Adipocyte (in vitro differentiated cells): ENCODE results near the gene SLIT3.

Experiments
- DNase-seq: peaks from one replicate; pipeline ENCODE4 v3.0.0-alpha.2; 2015; ENCODE audit warnings: low read depth
- H3K27me3 ChIP-seq: replicated peaks from 2 replicates; pipeline ENCODE4 v1.7.0; 2013; ENCODE audit warnings: mild to moderate bottlenecking, low read length, moderate library complexity; ENCODE audit not compliant: control insufficient read depth, insufficient read depth
- H3K36me3 ChIP-seq: 2 replicates; pipeline ENCODE4 v1.7.0; 2013; ENCODE audit warnings: low read length, mild to moderate bottlenecking, moderate library complexity; ENCODE audit not compliant: control insufficient read depth, insufficient read depth, severe bottlenecking
- H3K4me1 ChIP-seq: 2 replicates; pipeline ENCODE4 v1.7.0; 2013; ENCODE audit warnings: mild to moderate bottlenecking, low read length, moderate library complexity; ENCODE audit not compliant: control insufficient read depth, insufficient read depth
- H3K4me3 ChIP-seq: 2 replicates; pipeline ENCODE4 v1.7.0; 2013; ENCODE audit warnings: mild to moderate bottlenecking, low read length, moderate library complexity
- H3K9ac ChIP-seq: 2 replicates; pipeline ENCODE4 v1.7.0; 2013; ENCODE audit warnings: mild to moderate bottlenecking, low read length, moderate library complexity
- H3K9me3 ChIP-seq: 2 replicates; pipeline ENCODE4 v1.7.0; 2013; ENCODE audit warnings: mild to moderate bottlenecking, low read length, moderate library complexity; ENCODE audit not compliant: control insufficient read depth

The SLIT3 gene

GRCh38 chr5:169328401-169328800, 27.5 kb upstream of the SLIT3 start:
- Histone ChIP-seq H3K4me1 (peaks cover 7% of the 10 kb centered on the region), H3K9me3 (no peaks in the 10 kb centered on the region), H3K36me3 (no peaks in the 10 kb centered on the region), H3K4me3 (no peak overlapping the region), H3K27me3 (no peaks in the 10 kb centered on the region), H3K9ac (no peak overlapping the region)
- no peak for DNase-seq

DNA sequence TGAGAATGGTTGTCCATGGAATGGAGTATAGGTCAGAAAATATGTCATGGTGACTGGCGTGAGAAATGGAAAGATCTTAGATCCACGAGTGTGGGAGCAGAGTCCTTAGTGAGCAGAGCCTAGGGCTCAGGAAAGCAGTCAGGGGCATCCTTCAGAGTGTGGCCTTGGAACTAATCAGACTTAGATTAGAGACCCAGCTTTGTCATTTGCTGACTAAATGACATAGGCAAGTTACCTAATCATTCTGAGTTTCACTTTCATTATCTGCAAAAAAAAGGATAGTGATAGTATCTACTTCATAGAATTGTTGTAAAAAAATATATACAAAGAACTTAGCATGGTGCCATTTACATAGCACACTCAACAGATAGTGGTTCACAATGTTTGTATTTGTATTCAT, 24.3 kb upstream of the SLIT3 start:
- H3K27me3 ChIP-seq = no peaks in the 10 kb centered on the region
- H3K36me3 ChIP-seq = no peaks in the 10 kb centered on the region
- no peaks in the 10 kb centered on the region for H3K4me1 ChIP-seq
- no peaks in the 10 kb centered on the region for H3K9me3 ChIP-seq
- no peak overlapping the region for H3K4me3 ChIP-seq
- H3K9ac ChIP-seq = no peak overlapping the region
- peak; percentile 15 for DNase-seq

GRCh38 chr5:169318556-169318955, 17.6 kb upstream of the SLIT3 start:
- Histone ChIP-seq H3K4me3 (no peak overlapping the region), H3K27me3 (no peaks in the 10 kb centered on the region), H3K9ac (no peak overlapping the region), H3K9me3 (no peaks in the 10 kb centered on the region), H3K36me3 (no peaks in the 10 kb centered on the region), H3K4me1 (no peaks in the 10 kb centered on the region)
- no peak for DNase-seq

DNA sequence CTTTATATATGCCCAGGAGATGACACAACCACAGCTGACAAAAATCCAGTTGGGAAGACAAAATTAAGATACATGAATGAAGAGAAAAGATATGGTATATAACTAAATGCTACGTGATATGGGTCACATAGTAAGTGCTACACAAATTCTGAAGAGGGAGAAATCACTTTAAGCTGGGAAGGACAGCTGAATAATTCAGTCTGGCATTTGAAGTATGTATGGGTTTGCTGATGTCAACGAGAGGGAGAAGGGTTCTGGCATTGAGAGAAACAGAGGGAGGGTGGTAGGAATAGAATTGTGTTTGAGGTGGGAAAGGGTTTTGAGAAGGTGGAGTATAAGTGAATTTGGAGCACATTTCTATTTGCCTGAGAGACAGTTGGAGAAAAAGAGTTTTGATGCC, 6.7 kb upstream of the SLIT3 start:
- Histone ChIP-seq H3K4me1 (peaks cover 6% of the 10 kb centered on the region), H3K36me3 (no peaks in the 10 kb centered on the region), H3K4me3 (no peak overlapping the region), H3K9me3 (no peaks in the 10 kb centered on the region), H3K27me3 (no peaks in the 10 kb centered on the region), H3K9ac (no peak overlapping the region)
- DNase-seq = peak; percentile 37

GRCh38 chr5:169305366-169305765, 4.4 kb upstream of the SLIT3 start:
- Histone ChIP-seq H3K9me3 (no peaks in the 10 kb centered on the region), H3K4me1 (peaks cover 21% of the 10 kb centered on the region), H3K9ac (no peak overlapping the region), H3K27me3 (no peaks in the 10 kb centered on the region), H3K4me3 (no peak overlapping the region), H3K36me3 (no peaks in the 10 kb centered on the region)
- DNase-seq = no peak

GRCh38 chr5:169304175-169304574, 3.2 kb upstream of the SLIT3 start:
- peaks cover 21% of the 10 kb centered on the region for H3K4me1 ChIP-seq
- H3K9me3 ChIP-seq = no peaks in the 10 kb centered on the region
- no peak overlapping the region for H3K4me3 ChIP-seq
- no peak for DNase-seq
- H3K9ac ChIP-seq = no peak overlapping the region
- no peaks in the 10 kb centered on the region for H3K27me3 ChIP-seq
- no peaks in the 10 kb centered on the region for H3K36me3 ChIP-seq

DNA sequence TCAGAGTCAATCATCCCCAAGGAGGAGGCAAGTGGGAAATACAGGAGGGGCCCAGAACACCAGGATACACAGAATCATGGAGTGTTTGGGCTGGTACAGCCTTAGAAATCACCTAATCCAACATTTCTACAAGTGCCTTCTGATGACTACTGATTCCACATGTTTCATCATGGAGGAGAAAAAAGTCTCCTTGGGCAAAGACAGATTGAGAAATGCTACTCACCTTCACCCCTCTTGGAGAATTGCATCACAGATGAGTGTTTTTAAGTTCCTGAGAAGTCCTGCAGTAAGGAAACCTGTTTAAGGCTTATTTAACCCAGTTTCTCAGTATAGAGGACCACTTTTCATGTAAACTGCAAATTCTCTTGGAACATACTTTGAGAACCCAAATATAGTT, 2.2 kb upstream of the SLIT3 start:
- Histone ChIP-seq H3K9ac (no peak overlapping the region), H3K4me1 (peaks cover 30% of the 10 kb centered on the region), H3K27me3 (no peaks in the 10 kb centered on the region), H3K4me3 (peak overlapping the region; percentile 19), H3K36me3 (no peaks in the 10 kb centered on the region), H3K9me3 (no peaks in the 10 kb centered on the region)
- peak; percentile 63 for DNase-seq

- Histone ChIP-seq H3K9ac (peak overlapping the region; percentile 95), H3K36me3 (no peaks in the 10 kb centered on the region), H3K9me3 (no peaks in the 10 kb centered on the region), H3K4me1 (peaks cover 36% of the 10 kb centered on the region), H3K27me3 (no peaks in the 10 kb centered on the region), H3K4me3 (peak overlapping the region; percentile 19)
- peak; percentile 96 for DNase-seq
Measured at GRCh38 chr5:169302491-169303118, 1.7 kb upstream of the SLIT3 start.

GRCh38 chr5:169301986-169302385, 1.0 kb upstream of the SLIT3 start:
- H3K4me3 ChIP-seq = peak overlapping the region; percentile 90
- H3K9me3 ChIP-seq = no peaks in the 10 kb centered on the region
- peaks cover 3% of the 10 kb centered on the region for H3K36me3 ChIP-seq
- H3K9ac ChIP-seq = peak overlapping the region; percentile 95
- H3K27me3 ChIP-seq = no peaks in the 10 kb centered on the region
- H3K4me1 ChIP-seq = peaks cover 42% of the 10 kb centered on the region
- DNase-seq = no peak

GRCh38 chr5:169301386-169301934, 521 bp upstream of the SLIT3 start:
- Histone ChIP-seq H3K27me3 (no peaks in the 10 kb centered on the region), H3K9me3 (no peaks in the 10 kb centered on the region), H3K9ac (peak overlapping the region; percentile 95), H3K4me3 (peak overlapping the region; percentile 90), H3K36me3 (peaks cover 3% of the 10 kb centered on the region), H3K4me1 (peaks cover 46% of the 10 kb centered on the region)
- DNase-seq = no peak

DNA sequence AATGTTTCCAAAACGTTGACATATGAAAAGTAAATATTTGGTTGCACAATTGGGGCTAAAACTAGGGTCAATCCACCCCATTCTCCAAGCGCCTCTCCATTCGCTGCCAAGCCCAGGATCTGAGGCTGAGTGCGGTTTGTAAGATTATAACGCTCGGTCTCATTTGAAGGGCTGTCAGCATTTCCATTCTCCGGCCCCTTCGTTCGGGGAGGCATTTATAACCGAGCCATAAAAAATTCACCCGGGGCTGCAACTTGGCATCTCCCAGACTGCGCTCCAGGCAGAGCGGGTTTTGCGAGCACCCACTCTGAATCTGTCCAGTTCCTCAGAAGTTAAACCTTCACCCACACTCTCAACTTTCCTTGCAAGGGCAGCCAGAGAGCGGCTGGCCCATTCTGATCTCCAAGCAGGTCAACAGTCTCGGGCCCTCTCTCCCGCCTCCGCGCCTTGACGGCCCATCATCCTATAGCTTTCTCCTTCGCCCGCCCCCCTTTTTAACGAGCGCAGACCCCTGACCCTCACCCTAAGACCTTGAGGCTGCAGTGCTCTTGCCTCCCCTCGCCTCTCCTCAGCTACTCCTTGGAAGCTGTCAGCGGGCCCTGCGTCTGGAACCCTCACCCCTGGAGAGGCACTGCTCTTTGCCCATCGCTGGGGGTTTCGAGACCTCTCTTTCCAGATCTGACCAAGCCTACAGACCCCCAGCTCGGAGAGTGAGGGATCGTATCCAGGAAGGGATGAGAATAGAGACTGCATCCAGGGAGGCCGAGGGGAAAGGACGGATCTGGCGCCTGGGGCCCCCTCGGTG, 1.1 kb downstream of the SLIT3 start:
- Histone ChIP-seq H3K4me3 (peak overlapping the region; percentile 90), H3K36me3 (peaks cover 10% of the 10 kb centered on the region), H3K4me1 (peaks cover 53% of the 10 kb centered on the region), H3K9ac (peak overlapping the region; percentile 95), H3K27me3 (no peaks in the 10 kb centered on the region), H3K9me3 (no peaks in the 10 kb centered on the region)
- DNase-seq = peak; percentile 65
